Trophoblast cell (in vitro differentiated cells and primary cell): ENCODE results near the gene AMOT.

Source experiments
- DNase-seq, 2 donors: peaks; one replicate each; pipeline ENCODE4 v3.0.0-alpha.2; 2016
- H2AFZ ChIP-seq: 2 replicates; pipeline ENCODE4 v1.6.1; 2013; ENCODE audit warnings: low read length, moderate library complexity, mild to moderate bottlenecking; ENCODE audit not compliant: insufficient read depth, poor library complexity
- H2AK5ac ChIP-seq: 2 replicates; pipeline ENCODE4 v1.6.1; 2013; ENCODE audit warnings: mild to moderate bottlenecking, low read length
- H2BK120ac ChIP-seq: 2 replicates; pipeline ENCODE4 v1.6.1; 2013; ENCODE audit warnings: low read length, mild to moderate bottlenecking, moderate library complexity; ENCODE audit not compliant: insufficient read depth, poor library complexity
- H2BK12ac ChIP-seq: 2 replicates; pipeline ENCODE4 v1.6.1; 2013; ENCODE audit warnings: mild to moderate bottlenecking, low read length, moderate library complexity
- H2BK5ac ChIP-seq: 2 replicates; pipeline ENCODE4 v1.6.1; 2013; ENCODE audit warnings: low read length, low read depth, moderate library complexity, mild to moderate bottlenecking; ENCODE audit not compliant: poor library complexity
- H3K14ac ChIP-seq: 2 replicates; pipeline ENCODE4 v1.6.1; 2013; ENCODE audit warnings: mild to moderate bottlenecking, low read length
- H3K18ac ChIP-seq: 2 replicates; pipeline ENCODE4 v1.6.1; 2013; ENCODE audit warnings: mild to moderate bottlenecking, low read length
- H3K23ac ChIP-seq: 2 replicates; pipeline ENCODE4 v1.6.1; 2013; ENCODE audit warnings: low read length
- H3K27ac ChIP-seq: 2 replicates; pipeline ENCODE4 v1.5.1; 2013; ENCODE audit warnings: low read depth, mild to moderate bottlenecking, inconsistent platforms, low read length, moderate library complexity
- H3K27me3 ChIP-seq: 2 replicates; pipeline ENCODE4 v1.6.1; 2013; ENCODE audit warnings: inconsistent platforms, mild to moderate bottlenecking, low read length, moderate library complexity; ENCODE audit not compliant: insufficient read depth
- H3K36me3 ChIP-seq, 2 experiments: 1 replicate in 1 of 2; 2 replicates in 1 of 2; pipeline ENCODE4 v1.6.1; 2013; ENCODE audit warnings: low read length in 2 of 2, mild to moderate bottlenecking in 2 of 2, moderate library complexity in 1 of 2; ENCODE audit not compliant: insufficient read depth in 2 of 2, control insufficient read depth in 1 of 2
- H3K4ac ChIP-seq: 2 replicates; pipeline ENCODE4 v1.6.1; 2013; ENCODE audit warnings: low read depth, mild to moderate bottlenecking, low read length, moderate library complexity
- H3K4me1 ChIP-seq, 2 experiments: 1 replicate in 1 of 2; 2 replicates in 1 of 2; pipeline ENCODE4 v1.6.1; 2013; ENCODE audit warnings: low read length in 2 of 2, mild to moderate bottlenecking in 2 of 2, moderate library complexity in 1 of 2; ENCODE audit not compliant: insufficient read depth in 2 of 2, control insufficient read depth in 1 of 2
- H3K4me2 ChIP-seq: 2 replicates; pipeline ENCODE4 v1.6.1; 2013; ENCODE audit warnings: inconsistent platforms, mild to moderate bottlenecking, low read length, moderate library complexity
- H3K4me3 ChIP-seq: 2 replicates; pipeline ENCODE4 v1.5.1; 2013; ENCODE audit warnings: mild to moderate bottlenecking, low read depth, low read length, inconsistent platforms
- H3K79me1 ChIP-seq: one replicate; pipeline ENCODE4 v1.6.1; 2013; ENCODE audit warnings: low read length
- H3K79me2 ChIP-seq: 2 replicates; pipeline ENCODE4 v1.6.1; 2013; ENCODE audit warnings: low read length, mild to moderate bottlenecking; ENCODE audit not compliant: control insufficient read depth, insufficient read depth, poor library complexity
- H3K9ac ChIP-seq: 2 replicates; pipeline ENCODE4 v1.6.1; 2013; ENCODE audit warnings: mild to moderate bottlenecking, low read length
- H3K9me3 ChIP-seq: 2 replicates; pipeline ENCODE4 v1.6.1; 2013; ENCODE audit warnings: low read depth, mild to moderate bottlenecking, control low read depth, inconsistent platforms, low read length; ENCODE audit not compliant: insufficient read depth
- H4K12ac ChIP-seq: 2 replicates; pipeline ENCODE4 v1.6.1; 2013; ENCODE audit warnings: low read depth, mild to moderate bottlenecking, low read length, moderate library complexity
- H4K8ac ChIP-seq: 2 replicates; pipeline ENCODE4 v1.6.1; 2013; ENCODE audit warnings: low read depth, mild to moderate bottlenecking, low read length, moderate library complexity
- H4K91ac ChIP-seq: one replicate; pipeline ENCODE4 v1.6.1; 2013; ENCODE audit warnings: low read depth, mild to moderate bottlenecking, low read length, moderate library complexity
- WGBS: extraction: QIAGEN DNeasy Blood & Tissue Kit; methylation state at CpG from one replicate; pipeline ENCODE4 v1.1.7; 2013; ENCODE audit warnings: missing lambda C conversion rate; ENCODE audit not compliant: insufficient read length, insufficient coverage; ENCODE audit errors: extremely low coverage; 5-methylcytosine and 5-hydroxymethylcytosine counted together

The AMOT gene

DNA sequence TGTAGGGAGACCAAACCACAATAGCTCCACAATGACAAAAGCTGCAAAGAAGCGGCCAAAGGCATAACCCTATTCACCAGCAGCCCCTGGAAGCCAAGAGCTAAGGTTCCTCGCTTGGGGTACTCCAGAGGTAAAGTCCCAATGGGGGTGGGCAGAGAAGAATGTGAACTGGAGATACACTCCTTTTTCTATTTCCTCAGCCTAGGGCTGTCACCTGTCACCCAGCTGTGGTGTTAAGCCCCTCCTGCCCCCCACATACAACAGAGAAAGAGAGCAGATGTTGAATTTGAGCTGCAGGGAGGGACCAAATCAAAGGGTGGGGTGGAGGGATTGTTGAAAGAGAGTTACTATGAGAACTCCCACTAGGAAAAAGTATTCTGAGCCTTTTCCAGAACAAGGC lies 26.1 kb downstream of the AMOT start:
- H3K9me3 ChIP-seq = no peaks in the 10 kb centered on the region
- WGBS = no CpG with 5 or more reads among the region's 2 CpGs

DNA sequence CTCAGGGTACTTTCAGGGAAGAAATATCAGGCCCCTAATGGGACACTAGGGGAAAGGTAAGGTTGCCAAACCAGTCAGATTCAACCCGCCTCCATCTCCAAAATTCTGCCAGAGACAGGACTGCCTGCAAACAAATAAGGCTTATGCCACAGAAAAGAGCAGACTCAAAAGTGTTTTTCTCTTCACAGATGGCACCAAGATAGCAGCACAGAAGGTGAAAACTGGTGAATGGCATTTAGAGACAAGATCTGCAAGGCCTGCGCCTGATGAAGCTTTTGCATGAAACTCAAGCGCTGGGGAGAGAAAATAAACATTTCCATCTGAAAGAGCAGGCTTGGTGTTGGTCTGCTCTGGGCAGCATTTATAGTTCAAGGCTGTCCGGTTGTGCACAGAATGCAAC lies 27.9 kb downstream of the AMOT start:
- H2BK5ac ChIP-seq = no peak overlapping the region
- no peak overlapping the region for H2BK12ac ChIP-seq
- peaks cover 20% of the 10 kb centered on the region for H3K79me1 ChIP-seq
- H4K12ac ChIP-seq = no peak overlapping the region
- peaks cover 2% of the 10 kb centered on the region for H3K79me2 ChIP-seq
- H2AK5ac ChIP-seq = no peak overlapping the region
- H3K14ac ChIP-seq = no peak overlapping the region
- H3K23ac ChIP-seq = no peak overlapping the region
- H2BK120ac ChIP-seq = no peak overlapping the region
- no peak overlapping the region for H2AFZ ChIP-seq
- WGBS = no CpG with 5 or more reads among the region's 4 CpGs
- no peak overlapping the region for H3K4me3 ChIP-seq
- H4K8ac ChIP-seq = no peak overlapping the region
- peaks cover 23 to 28% of the 10 kb centered on the region in 2 experiments for H3K36me3 ChIP-seq
- H3K18ac ChIP-seq = no peak overlapping the region
- H3K9me3 ChIP-seq = no peaks in the 10 kb centered on the region
- H3K27me3 ChIP-seq = no peaks in the 10 kb centered on the region
- H3K4me1 ChIP-seq = peaks cover 17 to 26% of the 10 kb centered on the region in 2 experiments
- H3K27ac ChIP-seq = no peak overlapping the region
- no peak overlapping the region for H3K9ac ChIP-seq
- H4K91ac ChIP-seq = no peak overlapping the region
- H3K4me2 ChIP-seq = no peak overlapping the region
- DNase-seq = no peak
- H3K4ac ChIP-seq = no peak overlapping the region

More for the DNA sequence above, 26.1 kb downstream of the AMOT start:
- H2AK5ac ChIP-seq = no peak overlapping the region
- H3K79me1 ChIP-seq = peaks cover 19% of the 10 kb centered on the region
- H2AFZ ChIP-seq = no peak overlapping the region
- H3K23ac ChIP-seq = no peak overlapping the region
- H2BK12ac ChIP-seq = no peak overlapping the region
- H3K79me2 ChIP-seq = no peaks in the 10 kb centered on the region
- no peak overlapping the region for H4K12ac ChIP-seq
- H3K4me1 ChIP-seq = peaks cover 17 to 32% of the 10 kb centered on the region in 2 experiments
- DNase-seq = no peak
- H3K4me3 ChIP-seq = no peak overlapping the region
- H3K4me2 ChIP-seq = no peak overlapping the region
- peaks cover 25 to 36% of the 10 kb centered on the region in 2 experiments for H3K36me3 ChIP-seq
- H4K8ac ChIP-seq = no peak overlapping the region
- no peak overlapping the region for H3K9ac ChIP-seq
- no peak overlapping the region for H2BK120ac ChIP-seq
- H3K27me3 ChIP-seq = no peaks in the 10 kb centered on the region
- H3K4ac ChIP-seq = no peak overlapping the region
- no peak overlapping the region for H3K18ac ChIP-seq
- H4K91ac ChIP-seq = no peak overlapping the region
- no peak overlapping the region for H3K27ac ChIP-seq
- no peak overlapping the region for H2BK5ac ChIP-seq
- no peak overlapping the region for H3K14ac ChIP-seq

DNA sequence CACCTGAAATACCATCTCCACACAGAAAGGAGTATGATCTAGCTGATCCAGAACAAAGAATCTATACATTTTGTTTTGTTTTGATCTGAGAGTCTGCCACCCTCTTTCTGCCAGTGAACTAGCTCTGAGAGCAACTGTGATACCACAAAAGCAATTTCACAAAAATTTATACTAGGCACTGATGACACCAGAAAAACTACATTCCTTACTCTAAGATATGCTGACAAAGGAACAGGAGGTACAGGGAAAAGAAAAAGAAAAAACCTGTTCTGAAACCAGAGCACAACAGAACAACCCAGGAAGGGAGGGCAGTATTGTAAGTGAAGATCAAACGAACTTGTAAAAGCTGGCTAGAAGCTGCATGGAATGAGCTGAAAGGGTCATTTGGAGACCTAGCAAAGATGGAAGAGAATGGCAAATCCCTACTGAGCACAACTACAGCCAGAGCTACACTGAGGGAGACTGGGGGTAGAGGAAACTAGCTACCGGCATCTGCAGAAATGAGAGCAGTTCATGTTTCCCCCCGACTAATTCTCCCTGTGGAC lies 31.9 kb downstream of the AMOT start:
- Histone ChIP-seq H2BK5ac (peak overlapping the region; percentile 84), H3K18ac (no peak overlapping the region), H3K23ac (no peak overlapping the region), H3K9ac (no peak overlapping the region), H2BK12ac (no peak overlapping the region), H3K79me1 (peaks cover 18% of the 10 kb centered on the region), H3K9me3 (no peaks in the 10 kb centered on the region), H2AK5ac (no peak overlapping the region), H3K79me2 (peaks cover 2% of the 10 kb centered on the region), H3K4ac (no peak overlapping the region), H3K14ac (no peak overlapping the region), H4K12ac (no peak overlapping the region), H3K27ac (peak overlapping the region; percentile 85), H3K36me3 (peaks cover 14 to 22% of the 10 kb centered on the region in 2 experiments), H3K4me1 (peaks cover 16 to 24% of the 10 kb centered on the region in 2 experiments), H2AFZ (no peak overlapping the region), H3K27me3 (no peaks in the 10 kb centered on the region), H3K4me2 (no peak overlapping the region), H4K91ac (no peak overlapping the region), H3K4me3 (no peak overlapping the region), H2BK120ac (no peak overlapping the region), H4K8ac (no peak overlapping the region)
- peak in 1 of 2 donors; percentile 56 for DNase-seq
- WGBS = no CpG with 5 or more reads among the region's 3 CpGs

DNA sequence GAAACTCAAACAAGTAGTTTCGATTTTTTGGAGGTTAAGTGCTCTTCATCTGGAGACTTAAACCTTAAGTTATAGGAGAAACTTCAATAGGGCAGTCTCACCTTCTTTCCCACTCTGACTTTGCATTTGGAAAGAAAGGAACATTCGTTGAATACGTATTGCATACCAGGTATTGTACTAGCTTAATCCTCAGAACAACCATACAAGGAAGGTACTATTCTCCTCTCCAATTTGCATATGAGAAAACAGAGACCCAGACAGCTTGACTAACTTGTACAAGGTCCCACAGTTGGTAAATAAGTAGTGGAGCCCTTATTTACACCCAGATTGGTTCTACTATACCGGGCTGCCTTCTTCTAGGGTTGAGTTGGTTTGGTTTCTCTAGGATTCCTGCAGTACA lies 32.6 kb downstream of the AMOT start:
- H3K9ac ChIP-seq = no peak overlapping the region
- no peak overlapping the region for H2AFZ ChIP-seq
- peak overlapping the region; percentile 57 for H3K14ac ChIP-seq
- H3K18ac ChIP-seq = peak overlapping the region; percentile 56
- WGBS = no CpG with 5 or more reads among the region's 4 CpGs
- H3K4me2 ChIP-seq = no peak overlapping the region
- peak overlapping the region; percentile 85 for H3K27ac ChIP-seq
- no peak overlapping the region for H3K4ac ChIP-seq
- H4K8ac ChIP-seq = no peak overlapping the region
- peak overlapping the region; percentile 76 for H2BK120ac ChIP-seq
- peaks cover 14 to 18% of the 10 kb centered on the region in 2 experiments for H3K36me3 ChIP-seq
- no peak overlapping the region for H3K23ac ChIP-seq
- H3K27me3 ChIP-seq = no peaks in the 10 kb centered on the region
- H2BK12ac ChIP-seq = peak overlapping the region; percentile 89
- H4K91ac ChIP-seq = peak overlapping the region; percentile 74
- DNase-seq = no peak
- no peak overlapping the region for H2AK5ac ChIP-seq
- peaks cover 18% of the 10 kb centered on the region for H3K79me1 ChIP-seq
- H4K12ac ChIP-seq = no peak overlapping the region
- H3K9me3 ChIP-seq = no peaks in the 10 kb centered on the region
- H3K4me3 ChIP-seq = no peak overlapping the region
- H3K79me2 ChIP-seq = peaks cover 2% of the 10 kb centered on the region
- H2BK5ac ChIP-seq = peak overlapping the region; percentile 84
- H3K4me1 ChIP-seq = peaks cover 16 to 21% of the 10 kb centered on the region in 2 experiments
